Stimulated activated CD8-positive, alpha-beta memory T cell treated with anti-CD3 and anti-CD28 coated beads, Interleukin-15, amount 100 ng/mL, for 48 hours (primary cell): ENCODE results near the gene PPY.
"Not testable (repeated sequence)": the region's sequence is repeated elsewhere in the genome, so short reads cannot be mapped to it uniquely, and the experiment has no call there.

Experiments
- DNase-seq, 2 donors: peaks; one replicate each; pipeline ENCODE4 v3.0.0-alpha.2; 2020; ENCODE audit warnings: low read depth in 2 of 2

The PPY gene

DNA sequence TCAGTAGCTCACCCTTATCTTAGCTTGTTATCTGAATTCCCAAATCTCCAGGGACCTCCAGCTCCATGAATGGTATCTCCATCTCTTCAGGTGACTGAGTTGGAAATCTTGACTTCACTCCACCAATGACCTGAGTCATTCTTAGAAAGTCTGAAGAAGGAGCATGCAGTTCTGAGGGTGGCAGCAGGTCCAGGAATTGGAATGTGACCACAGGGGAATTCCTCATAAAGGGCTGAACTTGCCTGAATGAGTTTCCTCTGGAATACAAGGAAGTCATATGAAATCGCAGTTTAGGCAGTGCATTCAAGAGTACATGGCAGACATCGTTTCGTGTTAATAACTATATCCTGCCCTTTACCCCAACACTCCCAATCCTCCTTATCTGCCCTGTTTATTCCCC, 24.0 kb upstream of the PPY start:
- no peak for DNase-seq

DNA sequence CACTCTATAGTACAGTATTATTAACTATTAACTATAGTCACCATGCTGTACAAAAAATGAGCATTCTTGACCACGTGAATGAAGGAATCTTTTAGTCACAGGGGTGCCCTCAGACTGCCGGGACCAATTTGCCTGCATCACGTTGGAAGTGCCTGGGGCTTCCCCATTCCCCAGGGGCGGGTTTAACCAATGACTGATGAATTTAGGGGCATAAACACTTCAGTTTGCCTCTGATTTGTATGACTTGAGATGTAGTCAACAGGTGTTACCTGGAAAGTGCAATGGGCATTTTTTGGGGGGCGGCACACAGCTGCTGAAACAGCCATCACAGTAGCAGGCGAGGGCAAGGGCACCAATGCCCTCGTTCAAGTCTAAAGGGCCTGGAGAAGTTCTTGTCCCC, 20.2 kb upstream of the PPY start:
- no peak for DNase-seq

DNA sequence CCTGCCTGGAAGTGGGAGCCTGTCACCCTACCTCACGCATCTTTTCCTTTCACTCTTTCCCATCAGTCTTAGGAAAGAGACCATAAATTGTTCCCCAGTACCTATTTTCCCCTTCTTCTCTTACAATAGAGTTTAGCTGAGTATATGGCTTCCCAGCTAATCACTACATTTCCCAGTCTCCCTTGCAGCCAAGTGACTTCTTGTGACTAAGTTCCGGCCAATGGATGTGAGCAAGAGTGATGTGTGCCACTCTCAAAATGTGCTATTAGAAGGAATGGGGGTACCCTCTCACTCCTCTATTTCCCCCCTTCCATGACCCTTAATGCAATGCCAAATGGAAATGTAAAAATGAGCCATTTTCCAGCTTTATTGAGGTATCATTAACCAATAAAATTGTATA, 19.7 kb upstream of the PPY start:
- DNase-seq, result no peak

DNA sequence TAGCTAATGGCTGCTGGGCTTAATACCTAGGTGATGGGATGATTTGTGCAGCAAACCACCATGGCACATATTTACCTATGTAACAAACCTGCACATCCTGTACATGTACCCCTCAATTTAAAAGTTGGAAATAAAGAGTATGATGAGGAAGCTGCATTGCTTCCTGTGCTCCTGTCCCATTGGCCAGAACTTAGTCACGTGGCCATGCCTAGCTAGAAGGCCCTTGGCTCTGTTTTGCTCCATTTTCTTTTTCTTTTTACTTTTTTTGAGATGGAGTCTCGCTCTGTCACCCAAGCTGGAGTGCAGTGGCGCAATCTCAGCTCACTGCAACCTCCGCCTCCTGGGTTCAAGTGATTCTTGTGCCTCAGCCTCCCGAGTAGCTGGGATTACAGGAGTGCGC, 19.0 kb upstream of the PPY start:
- not testable (repeated sequence) for DNase-seq

DNA sequence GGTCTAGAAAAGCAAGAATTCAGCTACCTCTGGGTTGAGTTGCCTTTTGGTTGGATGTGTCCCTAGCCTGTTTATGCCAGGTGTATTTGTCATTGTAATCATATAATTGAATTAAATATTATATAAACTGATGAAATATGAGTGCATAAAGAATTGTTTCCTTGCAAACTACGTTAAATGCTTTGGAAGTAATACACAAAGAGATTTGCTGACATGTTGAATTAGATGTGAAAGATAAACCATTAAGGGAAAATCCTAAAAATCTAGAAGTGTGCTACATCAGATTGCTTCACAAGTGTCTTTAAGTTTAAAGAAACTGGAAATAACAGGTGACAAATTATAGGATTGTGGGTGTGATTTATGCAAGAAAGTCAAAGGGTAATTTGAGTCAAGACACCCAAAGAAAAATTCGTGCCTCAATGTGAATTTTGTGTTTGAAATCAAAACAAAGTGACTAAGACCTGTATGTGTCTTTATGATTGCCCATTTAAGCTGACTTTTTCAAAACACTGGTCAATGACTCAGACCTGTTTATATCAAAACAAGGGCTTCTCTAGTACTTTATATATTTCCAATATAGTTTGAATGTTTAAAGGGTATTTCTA, 16.6 kb upstream of the PPY start:
- DNase-seq, result no peak

DNA sequence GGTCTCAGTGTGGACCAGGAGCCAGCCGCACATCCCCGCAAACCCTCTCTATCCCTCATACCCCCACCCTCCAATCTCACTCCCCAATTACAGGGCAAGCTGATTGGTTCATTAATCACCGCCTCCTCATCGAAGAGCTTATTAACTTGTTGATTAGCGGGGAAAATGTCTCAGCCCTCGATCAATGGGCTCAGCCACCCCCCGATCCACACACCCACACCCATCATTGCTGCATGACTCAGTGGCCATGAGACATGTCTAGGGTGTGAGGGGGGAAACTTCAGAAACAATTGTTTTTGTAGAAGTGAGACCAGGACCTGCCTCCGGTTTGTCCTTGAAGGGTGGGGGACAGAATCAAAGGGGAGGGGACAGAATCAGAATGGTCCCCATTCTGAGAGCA, 13.9 kb upstream of the PPY start:
- no peak for DNase-seq

DNA sequence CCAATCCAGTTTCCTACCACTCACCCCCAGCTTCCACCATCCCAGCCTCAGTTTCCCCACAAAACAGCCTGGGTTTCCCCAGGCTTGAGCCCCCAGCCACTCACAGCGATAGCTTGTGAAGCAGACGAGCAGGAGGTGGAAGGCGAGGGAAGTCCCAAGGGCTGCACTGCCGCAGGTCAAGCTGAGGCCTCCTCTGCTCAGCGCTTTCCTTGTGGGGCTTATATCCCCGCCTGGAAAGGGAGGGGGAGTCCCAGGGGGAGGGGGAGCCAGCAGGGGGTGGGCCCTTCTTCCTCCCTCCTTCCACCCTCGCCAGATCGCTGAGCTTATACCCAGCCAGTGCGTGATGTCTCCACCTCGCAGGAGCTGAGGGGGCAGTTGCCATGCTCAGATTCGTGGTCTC, 11.5 kb upstream of the PPY start, which contains the start of gene PYY:
Gene PYY (minus strand): TSS at position 195 of the 400 bp plus-strand sequence. CDS start 457 bp downstream, outside the sequence.
- DNase-seq, result no peak

DNA sequence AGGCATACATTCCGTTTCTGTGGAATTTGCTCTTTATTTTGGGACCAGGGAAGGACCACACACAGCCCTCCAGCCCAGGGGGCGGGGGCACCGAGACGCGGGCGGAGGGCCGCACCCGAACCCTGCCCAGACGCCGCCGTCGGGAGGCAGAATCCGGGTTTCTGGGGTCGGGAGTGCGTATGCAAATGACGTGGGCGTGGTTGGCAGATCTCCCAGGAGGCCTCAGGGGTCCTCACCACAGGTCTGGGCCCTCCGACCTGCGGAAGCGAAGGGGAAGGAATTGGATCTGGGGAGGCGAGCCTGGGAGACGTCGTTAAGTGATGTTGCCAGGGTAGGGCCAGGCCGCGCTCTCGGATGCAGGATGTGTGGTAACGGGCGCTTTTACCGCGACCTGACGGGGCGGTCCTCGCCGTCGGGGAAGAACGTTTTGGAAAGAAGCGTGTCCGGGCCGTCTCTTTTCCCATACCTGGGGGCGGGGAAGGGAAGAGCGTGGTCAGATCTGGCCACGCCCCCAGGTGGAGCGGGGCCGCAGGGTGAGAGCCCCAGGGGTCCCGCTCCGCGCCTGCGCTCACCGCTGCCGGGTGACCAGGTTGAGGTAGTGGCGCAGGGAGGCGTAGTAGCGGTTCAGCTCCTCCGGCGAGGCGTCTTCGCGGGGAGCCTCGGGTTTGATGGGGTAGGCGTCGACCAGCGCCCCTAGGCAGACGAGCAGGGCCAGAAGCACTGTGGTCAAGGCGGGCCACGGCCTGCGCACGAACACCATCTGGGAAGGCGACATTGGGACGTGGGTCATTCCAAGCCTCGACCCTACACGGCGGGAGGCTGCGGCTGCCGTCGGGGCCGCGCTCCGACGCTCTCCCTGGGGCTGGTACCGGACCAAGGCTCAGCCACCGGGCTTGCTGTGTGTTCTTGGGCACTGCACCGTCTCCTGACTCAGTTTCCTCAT, 10.7 kb upstream of the PPY start:
- no peak for DNase-seq

DNA sequence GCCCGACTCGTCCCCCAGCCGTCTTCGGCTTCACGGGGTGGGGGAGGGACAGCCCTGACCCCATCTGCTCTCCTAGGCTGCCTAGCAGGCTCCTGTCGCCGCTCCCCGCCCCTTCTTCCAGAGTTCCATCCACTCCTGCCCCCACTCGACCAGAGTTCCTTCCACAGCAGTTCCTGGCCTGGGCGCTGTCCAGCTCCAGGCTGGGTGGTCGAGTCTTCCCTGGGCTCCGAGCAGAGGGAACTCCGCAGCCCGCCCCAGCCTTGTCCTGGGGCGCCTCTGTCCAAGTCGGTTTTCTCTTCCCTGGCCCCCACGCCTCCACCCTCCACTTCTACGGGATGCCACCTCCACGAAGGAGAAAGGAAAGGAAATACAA, 10.1 kb upstream of the PPY start:
- DNase-seq, result no peak

DNA sequence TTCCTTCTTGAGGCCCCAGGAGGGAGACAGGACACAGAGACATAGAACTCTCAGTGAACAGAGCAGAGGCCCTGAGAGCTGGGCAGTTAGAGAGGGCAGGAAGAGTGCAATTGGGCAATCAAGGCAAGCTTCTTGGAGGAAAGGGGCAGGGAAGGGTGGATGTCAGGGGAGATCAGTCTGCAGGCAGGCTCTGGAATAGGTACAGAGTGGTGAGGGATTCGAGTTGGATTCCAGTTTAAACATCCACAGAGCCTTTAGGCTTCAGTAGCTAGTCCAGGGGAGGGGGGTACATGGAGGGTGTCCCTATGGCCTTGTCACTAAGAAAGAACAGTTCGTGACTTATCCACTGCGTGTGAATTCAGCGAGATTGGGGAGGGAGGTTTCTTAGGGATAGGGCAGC, 9.5 kb upstream of the PPY start:
- DNase-seq, result no peak

DNA sequence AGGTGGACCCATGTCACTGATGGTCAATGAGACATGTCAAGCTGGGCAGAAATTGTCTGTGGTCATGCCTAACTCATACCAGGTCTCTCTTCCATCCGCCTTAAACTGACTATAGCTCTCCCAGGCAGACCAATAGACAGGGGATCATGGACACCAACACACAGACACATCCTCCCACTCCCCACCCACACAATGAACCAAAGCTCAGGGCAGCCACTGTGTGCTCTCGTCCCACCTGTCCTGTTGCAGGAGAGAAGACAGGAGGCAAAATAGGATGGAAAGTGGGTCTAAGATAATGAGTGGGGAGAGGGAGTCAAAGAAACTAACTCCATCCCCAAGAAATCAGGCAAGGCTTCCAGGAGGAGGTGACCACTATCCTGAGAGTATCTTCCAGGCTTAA, 8.3 kb upstream of the PPY start:
- DNase-seq, result no peak

DNA sequence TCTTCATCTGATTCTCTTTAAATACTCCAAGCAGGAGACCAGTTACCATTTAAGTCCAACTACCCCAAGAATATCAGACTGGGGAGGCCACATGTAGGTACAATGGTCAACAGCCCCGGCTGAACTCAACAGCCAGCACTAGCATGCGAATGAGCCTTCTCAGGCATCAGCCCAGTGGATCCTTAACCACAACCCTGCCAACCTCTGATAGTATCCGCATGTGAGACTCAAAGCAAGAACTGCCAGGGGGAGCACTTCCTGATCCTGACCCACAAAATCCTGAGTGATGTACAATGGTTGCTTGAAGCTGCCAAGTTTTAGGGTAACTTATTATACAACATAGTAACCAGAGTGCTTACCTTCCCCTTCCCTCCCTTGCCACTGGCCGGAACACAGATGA, 7.5 kb upstream of the PPY start:
- no peak for DNase-seq

DNA sequence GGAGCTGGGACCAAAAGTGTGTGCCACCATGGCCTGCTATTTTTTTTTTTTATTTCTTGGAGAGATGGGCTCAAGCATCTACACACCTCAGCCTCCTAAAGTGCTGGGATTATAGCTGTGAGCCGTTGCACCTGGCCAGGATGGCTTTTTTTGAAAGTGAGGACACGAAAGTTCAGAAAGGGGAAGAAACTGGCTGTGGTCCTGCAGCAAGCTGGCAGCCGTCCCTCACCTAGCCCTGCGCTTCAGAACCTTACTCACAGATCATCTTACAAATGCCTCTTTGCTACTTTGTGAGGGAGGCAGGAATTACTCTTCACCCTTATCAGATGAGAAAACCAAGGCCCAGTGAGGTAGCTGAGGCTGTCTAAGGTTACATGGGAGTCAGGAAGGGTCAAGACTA, 4.5 kb upstream of the PPY start:
- no peak for DNase-seq

DNA sequence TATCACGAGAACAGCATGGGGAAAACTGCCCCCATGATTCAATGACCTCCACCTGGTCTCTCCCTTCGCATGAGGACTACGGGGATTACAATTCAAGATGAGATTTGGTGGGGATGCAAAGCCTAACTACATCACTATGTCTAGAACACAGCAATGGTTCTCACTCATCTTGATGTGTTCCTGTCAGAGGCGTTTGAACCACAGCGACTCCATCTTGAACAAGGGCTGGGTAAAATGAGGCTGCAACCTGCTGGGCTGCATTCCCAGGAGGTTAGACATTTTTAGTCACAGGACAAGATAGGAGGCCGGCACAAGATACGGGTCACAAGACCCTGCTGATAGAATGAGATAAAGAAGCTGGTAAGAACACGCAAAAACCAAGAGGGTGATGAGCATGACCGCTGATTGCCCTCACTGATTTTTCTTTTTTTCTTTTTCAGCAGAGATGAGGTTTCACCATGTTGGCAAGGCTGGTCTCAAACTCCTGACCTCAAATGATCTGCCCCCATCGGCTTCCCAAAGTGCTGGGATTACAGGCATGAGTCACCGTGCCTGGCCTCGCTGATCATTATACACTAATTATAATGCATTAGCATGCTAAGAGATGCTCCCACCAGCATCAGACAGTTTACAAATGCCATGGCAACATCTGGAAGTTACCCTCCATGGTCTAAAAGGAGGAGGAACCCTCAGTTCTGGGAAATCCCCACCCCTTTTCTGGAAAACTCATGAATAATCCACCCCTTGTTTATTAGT, 3.0 kb upstream of the PPY start:
- no peak for DNase-seq

DNA sequence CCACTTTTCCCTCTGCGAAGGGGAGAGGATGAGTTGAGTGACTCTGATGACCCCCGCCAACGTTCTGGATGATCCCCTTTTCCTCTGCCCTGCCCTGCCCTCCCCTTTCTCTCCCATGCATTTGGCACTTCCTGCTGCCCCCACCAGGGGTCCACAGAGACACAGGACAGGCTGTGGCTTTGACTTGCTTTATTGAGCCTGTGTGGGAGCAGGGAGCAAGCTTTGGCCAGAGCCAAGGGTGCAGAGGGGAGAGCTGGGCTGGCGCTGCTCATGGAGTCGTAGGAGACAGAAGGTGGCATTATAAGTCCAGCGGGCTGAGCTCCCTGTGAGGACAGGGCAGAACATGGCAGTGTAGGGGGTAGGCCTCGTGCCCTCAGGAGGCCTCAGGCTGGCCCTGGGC, 1.6 kb downstream of the PPY start:
- no peak for DNase-seq

DNA sequence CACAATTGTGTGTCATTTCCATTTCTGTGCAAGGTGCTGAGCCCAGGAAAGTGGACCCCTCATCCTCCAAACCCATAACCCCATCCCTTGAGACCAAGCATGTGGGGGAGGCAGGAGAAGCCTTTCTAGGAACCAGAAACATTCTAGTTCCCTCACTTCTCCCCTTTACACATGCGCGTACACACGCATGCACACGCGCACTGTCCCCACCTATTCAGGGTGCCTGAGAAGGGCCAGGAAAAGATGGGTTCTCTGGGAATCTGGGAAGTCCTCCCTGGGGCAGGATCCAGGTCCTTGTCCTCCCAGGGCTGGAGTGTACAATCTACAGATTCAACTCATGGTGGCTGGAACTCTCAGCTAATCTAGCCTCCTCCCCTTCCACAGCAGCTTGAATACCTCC, 2.4 kb downstream of the PPY start:
- DNase-seq, result no peak

DNA sequence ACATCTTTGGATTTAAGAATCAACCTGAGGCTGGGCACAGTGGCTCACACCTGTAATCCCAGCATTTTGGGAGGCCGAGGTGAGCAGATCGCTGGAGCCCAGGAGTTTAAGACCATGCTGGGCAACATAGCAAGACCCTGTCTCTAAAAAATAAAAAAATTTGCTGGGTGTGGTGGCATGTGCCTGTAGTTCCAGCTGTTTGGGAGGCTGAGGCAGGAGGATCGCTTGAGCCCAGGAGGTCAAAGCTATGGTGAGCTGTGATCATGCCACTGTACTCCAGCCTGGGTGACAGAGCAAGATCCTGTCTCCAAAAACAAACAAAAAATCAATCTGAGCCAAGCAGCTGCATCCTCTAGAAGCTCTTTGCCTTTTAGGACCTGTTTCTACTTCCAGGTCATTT, 2.8 kb downstream of the PPY start:
- not testable (repeated sequence) for DNase-seq

DNA sequence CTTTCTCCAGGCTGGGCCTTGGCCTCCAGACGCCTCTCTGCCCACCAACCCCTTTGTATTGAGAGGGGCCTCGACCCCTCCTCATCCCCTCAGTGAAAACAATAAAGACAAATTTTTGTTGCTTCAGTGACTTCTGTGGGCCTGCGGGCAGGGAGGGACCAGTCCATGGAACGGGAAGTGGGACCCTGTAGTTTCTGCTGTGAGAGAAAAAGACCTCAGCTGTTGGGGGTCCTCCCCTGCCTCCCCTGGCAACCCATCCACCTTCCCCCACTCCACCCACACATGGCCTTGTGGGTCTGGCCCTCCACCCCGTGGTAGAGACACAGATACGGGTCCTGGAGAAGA, 3.5 kb downstream of the PPY start:
- no peak for DNase-seq

DNA sequence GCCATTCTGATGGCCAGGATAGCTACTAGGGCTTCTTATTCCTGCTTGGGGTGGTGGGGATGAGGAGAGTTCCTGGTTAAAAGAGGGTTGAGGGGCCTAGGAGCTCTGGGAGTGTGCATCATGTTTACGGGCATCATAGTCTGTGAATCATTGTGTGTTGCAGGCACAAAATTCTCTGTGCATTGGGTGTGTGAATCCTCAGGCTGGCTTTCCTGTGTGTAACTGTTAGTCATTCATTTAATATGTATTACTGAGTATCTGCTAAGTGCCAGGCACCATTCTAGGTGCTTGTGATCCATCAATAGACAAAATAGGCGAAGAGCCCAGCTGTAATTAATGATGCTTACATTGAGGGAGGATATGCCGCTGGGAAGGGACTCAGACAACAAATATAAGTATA, 5.8 kb downstream of the PPY start:
- no peak for DNase-seq

DNA sequence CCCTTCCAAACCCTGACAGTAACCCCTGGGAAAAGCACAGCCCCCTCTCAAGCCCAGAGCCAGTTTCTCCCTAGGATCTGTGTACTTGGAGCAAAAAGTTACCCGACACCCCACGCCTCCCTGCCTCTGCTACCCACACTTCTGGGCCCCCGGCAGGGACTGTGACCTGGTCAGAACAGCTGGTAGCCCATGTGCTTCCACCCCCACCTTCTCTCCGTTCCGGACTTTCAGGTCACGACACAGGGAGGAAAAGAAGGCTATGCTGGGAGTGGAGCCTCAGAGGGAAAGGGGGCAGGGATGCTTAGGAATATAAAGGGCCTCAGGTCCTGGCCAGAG, 6.4 kb downstream of the PPY start:
- no peak for DNase-seq

DNA sequence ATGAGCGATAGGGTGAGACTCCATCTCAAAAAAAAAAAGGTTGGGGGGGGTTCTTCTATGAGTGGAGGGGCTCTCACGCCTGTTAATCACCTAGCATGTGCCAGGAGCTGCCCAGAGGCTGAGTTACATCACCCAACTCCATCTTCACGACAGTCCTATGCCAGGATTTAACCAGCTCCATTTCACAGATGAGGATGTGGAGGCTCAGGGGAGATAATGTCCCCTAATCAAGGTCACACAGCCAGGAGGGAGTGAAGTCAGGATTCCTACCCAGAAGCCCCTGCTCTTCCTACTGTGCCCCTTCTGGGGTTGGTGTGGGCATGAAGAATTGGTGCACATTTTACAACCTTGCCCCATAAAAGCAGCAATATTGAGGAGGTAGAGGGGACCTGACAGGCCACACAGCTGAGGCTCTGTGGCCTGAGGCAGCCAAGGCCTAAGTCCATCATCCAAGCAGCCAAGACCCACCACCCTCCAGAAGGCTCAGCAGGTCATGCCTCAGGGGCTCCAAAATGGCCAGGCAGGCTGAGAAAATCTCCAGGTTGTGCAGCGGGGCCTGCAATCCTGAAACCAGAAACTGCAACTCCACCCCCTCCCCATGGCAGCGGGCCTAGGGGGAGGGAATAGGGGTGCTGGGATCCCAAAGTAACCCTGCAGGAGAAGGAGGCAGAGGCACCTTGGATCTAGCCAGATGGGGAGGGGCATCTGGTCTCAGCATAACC, 6.9 kb downstream of the PPY start:
- DNase-seq, result no peak

DNA sequence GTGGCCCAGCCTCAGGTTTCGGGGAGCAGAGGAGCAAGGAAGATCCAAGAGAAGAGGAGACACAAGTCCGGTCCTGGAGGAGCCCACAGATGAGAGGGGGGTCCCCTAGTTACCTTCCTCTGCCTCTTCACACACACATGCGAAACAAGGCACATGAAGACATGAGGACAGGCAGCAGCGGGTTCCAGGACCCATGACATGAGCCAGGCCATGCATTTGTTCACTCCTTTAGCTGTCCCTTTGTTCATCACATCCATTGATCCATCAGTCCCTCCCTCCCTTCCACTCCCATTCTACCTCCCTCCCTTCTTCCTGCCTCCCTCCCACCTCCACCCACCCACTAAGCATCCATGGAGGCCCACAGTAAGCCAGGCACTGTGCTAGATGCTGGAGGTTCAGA, 9.4 kb downstream of the PPY start:
- no peak for DNase-seq
